ENCODE data around the gene SRBD1.
A peak's percentile ranks its signal among the peaks of the same experiment; 100 is the strongest.

SRBD1 gene

GRCh38 chr2:45611020-45611859 is at the start of gene SRBD1:
TSS of gene SRBD1 (minus strand) at chr2:45611267. CDS start at chr2:45605441, 5,826 bp downstream.
- DNase-seq = peak; percentile 97 to 98

- no peak for DNase-seq
Measured at GRCh38 chr2:45654250-45654649, 43.2 kb upstream of the SRBD1 start.

GRCh38 chr2:45653122-45653913 is 42.3 kb upstream of the SRBD1 start:
- DNase-seq = no peak

GRCh38 chr2:45652090-45653031 is 41.3 kb upstream of the SRBD1 start:
- peak; percentile 22 to 33 for DNase-seq

GRCh38 chr2:45651415-45652089 is 40.5 kb upstream of the SRBD1 start, which contains the start of gene PRKCE:
TSS of gene PRKCE (plus strand) at chr2:45651675.
- peak; percentile 61 to 65 for DNase-seq

GRCh38 chr2:45650851-45651414 is 39.9 kb upstream of the SRBD1 start:
- DNase-seq = peak; percentile 85 to 89

- DNase-seq = peak; percentile 65 to 73
Measured at GRCh38 chr2:45649858-45650811, 39.1 kb upstream of the SRBD1 start.

- DNase-seq = no peak
Measured at GRCh38 chr2:45649462-45649857, 38.4 kb upstream of the SRBD1 start.

GRCh38 chr2:45648636-45649035 is 37.6 kb upstream of the SRBD1 start:
- DNase-seq = no peak

GRCh38 chr2:45647986-45648520 is 37.0 kb upstream of the SRBD1 start:
- no peak for DNase-seq

GRCh38 chr2:45647356-45647755 is 36.3 kb upstream of the SRBD1 start:
- DNase-seq = no peak

- no peak for DNase-seq
Measured at GRCh38 chr2:45646289-45646688, 35.2 kb upstream of the SRBD1 start.

- peak; percentile 74 to 75 for DNase-seq
Measured at GRCh38 chr2:45643543-45644542, 32.8 kb upstream of the SRBD1 start.

- DNase-seq = no peak
Measured at GRCh38 chr2:45643095-45643494, 32.0 kb upstream of the SRBD1 start.

GRCh38 chr2:45640576-45640975 is 29.5 kb upstream of the SRBD1 start:
- no peak for DNase-seq

GRCh38 chr2:45637440-45637839 is 26.4 kb upstream of the SRBD1 start:
- no peak for DNase-seq

- no peak for DNase-seq
Measured at GRCh38 chr2:45636008-45636407, 24.9 kb upstream of the SRBD1 start.

GRCh38 chr2:45634223-45634622 is 23.2 kb upstream of the SRBD1 start:
- DNase-seq = no peak

GRCh38 chr2:45631955-45632354 is 20.9 kb upstream of the SRBD1 start:
- no peak for DNase-seq

Data from activated CD4-positive, alpha-beta T cell treated with anti-CD3 and anti-CD28 coated beads, Interleukin-2, amount 50 U/mL, for 48 hours (primary cell).